HG02938 (cell line): ENCODE measurements around the gene MDH1.

ENCODE experiments used
- ATAC-seq: cut with Tn5 transposase; IDR thresholded peaks from one replicate; pipeline ENCODE4 v1.9.1; 2021; ENCODE audit warnings: mild to moderate bottlenecking, moderate library complexity; ENCODE audit not compliant: unreplicated experiment

The MDH1 gene

DNA sequence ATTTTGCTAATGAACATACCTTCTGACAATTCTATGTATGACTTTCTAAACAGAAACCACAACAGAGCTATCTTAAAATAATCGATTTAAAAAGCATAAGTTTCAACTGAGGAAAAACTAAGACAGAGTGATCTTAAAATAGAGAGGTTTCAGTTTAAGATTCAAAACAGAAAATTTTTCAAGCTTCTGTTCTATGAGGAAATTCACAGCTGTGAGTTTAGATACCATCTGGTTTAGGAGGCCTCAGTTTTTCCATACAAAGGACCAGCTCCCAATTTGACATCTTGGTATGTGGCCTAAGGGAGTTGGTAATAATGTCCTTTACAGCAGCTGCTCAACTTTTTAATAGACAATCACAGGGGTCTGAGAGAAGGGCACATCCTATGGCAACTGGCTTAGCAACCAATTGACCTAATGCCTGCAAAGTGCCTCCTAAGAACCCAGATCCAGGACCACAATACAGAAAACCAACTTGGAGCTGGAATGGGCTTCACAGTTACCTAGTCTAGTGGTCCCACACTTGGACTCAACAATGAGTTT is 39.7 kb downstream of the MDH1 start:
- ATAC-seq, result no peak

DNA sequence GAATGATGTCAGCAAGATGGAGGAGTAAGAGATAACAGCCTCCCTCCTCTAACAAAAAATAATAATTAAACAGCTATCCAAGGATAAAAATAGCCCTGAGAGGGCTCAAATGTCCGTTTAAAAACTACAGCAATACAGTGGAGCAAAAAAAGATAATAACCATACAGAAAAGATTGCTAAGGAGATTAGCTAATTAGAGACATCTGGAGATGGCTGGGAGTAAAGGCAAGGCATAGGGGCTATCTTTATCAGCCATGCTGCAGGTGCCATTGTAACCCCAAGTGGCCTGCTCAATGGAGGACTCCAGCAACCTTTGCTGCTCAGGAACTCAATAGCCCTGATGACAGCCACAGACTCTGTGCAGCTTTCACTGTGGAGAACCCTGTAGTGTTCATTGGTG is 42.7 kb downstream of the MDH1 start:
- no peak for ATAC-seq

DNA sequence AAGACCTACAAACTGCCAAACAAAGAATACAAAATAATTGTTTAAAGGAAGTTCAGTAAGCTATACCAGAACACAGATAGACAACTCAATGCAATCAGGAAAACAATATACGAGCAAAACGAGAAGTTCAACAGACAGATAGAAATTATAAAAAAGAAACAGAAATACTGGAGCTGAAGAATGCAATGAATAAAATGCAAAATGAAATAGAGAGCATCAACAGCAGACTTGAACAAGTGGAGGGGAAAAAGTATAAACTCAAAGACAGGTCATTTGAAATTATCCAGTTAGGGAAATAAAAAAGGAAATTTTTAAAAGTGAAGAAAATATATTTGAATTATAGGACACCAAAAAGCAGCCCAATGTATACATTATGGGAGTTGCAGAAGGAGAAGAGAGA is 43.6 kb downstream of the MDH1 start:
- no peak for ATAC-seq

- ATAC-seq, result no peak
Observed at GRCh38 chr2:63639344-63639743, 50.6 kb downstream of the MDH1 start.

- ATAC-seq, result no peak
Observed at GRCh38 chr2:63642946-63643345, 54.2 kb downstream of the MDH1 start.

- ATAC-seq, result no peak
Observed at GRCh38 chr2:63643486-63643885, 54.7 kb downstream of the MDH1 start.

- ATAC-seq, result no peak
Observed at GRCh38 chr2:63648632-63649031, 59.9 kb downstream of the MDH1 start.

DNA sequence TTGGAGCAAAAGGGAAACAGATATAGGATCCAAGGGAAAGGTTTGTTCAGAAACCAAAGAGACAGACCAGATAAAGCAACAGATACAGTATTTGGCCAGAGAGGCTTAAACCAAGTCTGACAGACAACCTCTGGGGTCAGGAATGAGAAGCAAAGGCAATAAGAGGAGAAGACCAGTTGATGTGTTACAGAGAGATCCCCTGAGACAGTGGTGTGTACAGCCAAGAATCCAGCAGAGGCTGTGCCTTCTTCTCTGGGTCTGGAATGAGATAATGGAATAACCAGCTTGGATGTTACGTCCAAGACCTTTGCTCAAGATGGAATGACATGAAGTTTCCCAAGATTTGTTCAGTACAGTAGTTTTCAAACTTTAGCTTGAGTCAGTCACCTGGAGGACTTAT is 61.1 kb downstream of the MDH1 start:
- ATAC-seq, result no peak

DNA sequence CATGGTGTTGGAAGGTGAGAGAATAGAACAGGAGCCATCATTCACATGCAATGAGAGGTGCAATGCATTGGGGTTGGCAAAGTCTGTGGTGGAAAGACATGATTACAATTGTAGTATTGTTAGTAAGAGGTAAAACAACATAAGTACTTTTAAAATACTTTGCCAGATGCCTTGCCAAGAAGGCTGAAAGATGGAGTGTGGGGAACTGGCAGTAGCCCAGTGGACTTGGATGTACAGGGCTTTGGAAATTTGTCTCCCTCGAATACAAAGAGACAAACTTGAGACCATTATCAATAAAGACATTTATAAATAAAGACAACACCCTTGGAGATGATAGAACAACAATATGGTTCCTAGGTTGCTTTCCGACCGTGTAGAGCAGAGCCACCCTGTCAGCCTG is 62.0 kb downstream of the MDH1 start:
- ATAC-seq, result no peak

GRCh38 chr2:63651356-63651755 is 62.6 kb downstream of the MDH1 start:
- no peak for ATAC-seq

- ATAC-seq, result no peak
Observed at GRCh38 chr2:63651861-63652651, 63.3 kb downstream of the MDH1 start.

DNA sequence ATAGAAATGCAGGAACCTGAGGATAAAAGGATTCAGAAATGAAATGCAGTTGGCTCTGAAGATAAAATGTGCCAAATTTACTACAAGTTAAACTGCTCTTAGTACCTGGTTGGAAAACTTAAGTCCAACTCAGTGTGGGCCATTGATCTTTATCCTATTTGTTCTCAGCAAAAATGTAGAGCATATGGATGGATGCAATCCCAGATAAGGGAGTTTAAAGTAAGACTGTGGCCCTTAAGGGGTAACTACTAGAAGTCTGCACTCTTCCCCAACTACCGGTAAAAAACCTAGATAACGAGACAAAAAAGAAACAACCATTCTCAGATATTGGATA is 63.9 kb downstream of the MDH1 start:
- ATAC-seq, result no peak

DNA sequence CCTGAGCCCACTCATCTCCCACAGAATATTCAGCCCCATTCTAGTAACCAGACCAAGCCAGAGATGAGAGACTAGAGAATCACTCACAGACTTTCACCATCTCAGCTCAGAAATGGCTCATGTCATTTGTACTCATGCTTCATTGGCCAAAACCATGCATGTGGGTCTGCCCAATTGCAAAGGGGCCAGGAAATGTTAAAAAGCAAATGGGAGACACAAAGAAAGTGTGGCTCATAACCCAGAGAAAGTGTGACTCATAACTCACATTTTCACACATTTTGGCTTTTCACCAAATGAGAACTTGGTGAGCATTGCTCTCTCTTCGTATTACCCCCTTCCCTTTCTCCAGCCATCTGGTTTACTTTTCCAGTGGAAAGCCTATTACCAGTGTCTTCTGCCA is 66.2 kb downstream of the MDH1 start:
- peak; percentile 86 for ATAC-seq
